ENCODE results near the gene FBXO44.

The FBXO44 gene

GRCh38 chr1:11640101-11640500, 14.6 kb upstream of the FBXO44 start:
- no peak for DNase-seq

DNA sequence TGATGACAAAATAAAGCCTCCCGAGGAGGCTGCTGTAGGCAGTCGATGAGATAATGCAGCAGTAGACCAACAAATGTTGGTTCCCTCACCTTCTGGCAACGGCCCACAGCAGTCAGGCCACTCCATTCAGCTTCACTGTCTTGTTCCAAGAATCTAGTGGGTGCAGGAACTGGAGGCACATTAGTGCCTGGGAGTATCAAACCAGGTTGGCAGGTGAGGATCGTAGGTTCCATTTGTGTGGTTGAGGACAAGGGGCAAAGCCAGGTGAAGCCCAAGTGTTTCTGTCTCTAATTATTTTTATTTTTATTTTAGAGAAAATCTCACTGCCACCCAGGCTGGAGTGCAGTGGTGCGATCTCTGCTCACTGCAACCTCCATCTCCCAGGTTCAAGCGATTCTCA, 13.7 kb upstream of the FBXO44 start:
- no peak for DNase-seq

DNA sequence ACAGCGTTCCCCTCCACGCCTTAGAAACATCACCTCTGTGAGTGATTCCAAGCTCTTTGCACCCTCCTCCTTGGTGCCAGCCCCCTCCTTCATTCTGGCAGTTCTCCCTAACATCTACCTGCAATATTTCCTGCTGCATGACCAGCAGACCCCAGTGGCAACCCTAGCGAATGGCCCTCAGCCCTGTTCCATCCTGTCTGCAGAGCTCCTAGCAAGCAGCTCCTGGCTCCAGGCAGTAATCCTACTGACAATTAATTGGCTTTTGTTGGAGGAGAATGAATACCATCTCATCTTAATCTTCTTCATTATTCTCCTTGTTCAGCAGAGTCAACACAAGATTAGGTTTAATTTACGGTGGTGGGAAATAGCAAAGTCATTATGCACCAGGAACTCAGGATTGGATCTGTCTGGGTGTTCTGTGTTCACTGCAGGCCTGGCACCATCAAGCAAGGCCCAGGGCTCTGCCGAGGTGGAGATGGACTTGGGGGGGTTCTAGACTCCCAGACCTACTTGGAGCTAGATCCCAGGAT, 12.8 kb upstream of the FBXO44 start:
- DNase-seq, result no peak

GRCh38 chr1:11642418-11643017, 12.2 kb upstream of the FBXO44 start:
- DNase-seq, result peak; percentile 83

DNA sequence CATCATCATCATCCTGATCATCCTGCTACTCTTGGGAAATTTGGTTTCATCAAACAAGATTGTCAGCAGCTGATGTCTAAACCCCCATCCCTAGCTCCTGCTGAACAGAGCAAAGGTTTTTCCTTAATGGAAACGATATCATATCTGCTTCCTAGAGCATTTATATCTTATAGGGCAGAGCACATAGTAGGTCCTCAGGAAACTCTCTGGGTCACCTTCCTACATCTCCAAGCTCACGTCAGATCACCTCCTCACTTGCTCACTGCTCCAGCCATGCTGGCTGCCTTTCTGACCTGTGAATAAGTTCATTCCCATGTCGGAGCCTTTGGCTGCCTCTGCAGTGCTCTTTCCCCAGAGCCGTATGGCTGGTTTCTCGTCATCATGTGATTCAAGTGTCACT, 10.9 kb upstream of the FBXO44 start:
- DNase-seq, result no peak

DNA sequence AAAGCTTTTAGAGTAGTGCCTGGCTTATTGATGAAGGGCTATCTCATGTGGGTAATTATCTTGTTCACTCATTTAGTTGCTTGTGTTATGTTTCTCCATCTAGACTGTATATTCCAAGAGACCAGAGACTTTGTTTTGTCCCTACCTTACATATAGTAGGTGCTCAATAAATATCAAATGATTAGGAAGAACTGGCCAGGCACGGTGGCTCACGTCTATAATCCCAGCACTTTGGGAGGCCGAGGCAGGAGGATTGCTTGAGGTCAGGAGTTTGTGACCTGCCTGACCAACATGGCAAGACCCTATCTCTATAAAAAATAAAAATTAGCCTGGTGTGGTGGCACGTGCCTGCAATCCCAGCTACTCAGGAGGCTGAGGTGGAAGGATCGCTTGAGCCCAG, 9.4 kb upstream of the FBXO44 start:
- no peak for DNase-seq

- DNase-seq, result peak; percentile 92
Measured at GRCh38 chr1:11645670-11646265, 8.9 kb upstream of the FBXO44 start.

DNA sequence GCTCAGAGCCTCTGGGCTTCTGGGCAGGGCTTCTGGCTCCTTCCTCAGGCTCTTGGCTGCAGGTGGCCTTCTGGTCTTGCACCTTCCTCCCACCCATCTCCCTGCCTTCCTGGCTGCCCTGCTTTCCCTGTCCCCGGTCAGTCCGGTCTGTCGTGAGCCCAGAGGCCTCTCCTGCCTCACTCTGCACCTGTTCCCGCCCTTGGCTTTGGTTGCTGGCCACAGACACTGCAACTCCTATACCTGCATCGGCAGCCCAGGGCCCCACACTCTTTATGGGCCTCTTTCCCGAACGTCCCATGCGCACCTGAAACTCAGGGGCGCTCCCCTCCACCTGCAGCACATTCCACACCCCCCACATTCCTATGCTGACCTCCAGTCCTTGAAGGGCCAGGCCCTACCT, 8.4 kb upstream of the FBXO44 start:
- no peak for DNase-seq

- no peak for DNase-seq
Measured at GRCh38 chr1:11647333-11647732, 7.3 kb upstream of the FBXO44 start.

- no peak for DNase-seq
Measured at GRCh38 chr1:11648039-11648438, 6.6 kb upstream of the FBXO44 start.

DNA sequence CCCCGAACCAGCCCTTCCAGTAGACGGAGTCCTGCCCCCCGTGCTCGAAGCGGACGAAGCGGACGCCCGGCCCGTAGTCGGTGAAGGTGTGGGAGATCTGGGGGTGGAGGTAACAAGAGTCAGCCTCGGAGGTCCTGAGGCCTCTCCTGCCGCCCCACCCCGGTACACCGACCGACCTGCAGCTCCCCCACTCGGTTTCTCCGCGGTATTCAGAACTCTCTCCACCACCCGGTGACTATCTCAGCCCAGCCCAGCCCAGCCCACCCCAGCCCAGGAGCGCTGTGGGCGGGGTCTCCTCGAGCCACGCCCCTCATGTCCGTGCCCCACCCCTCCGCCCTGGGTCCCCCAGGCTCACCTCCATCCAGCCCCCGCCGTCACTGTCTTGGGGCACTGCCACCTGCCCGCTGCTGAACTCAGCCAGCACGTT, 5.9 kb upstream of the FBXO44 start:
- DNase-seq, result peak; percentile 60

DNA sequence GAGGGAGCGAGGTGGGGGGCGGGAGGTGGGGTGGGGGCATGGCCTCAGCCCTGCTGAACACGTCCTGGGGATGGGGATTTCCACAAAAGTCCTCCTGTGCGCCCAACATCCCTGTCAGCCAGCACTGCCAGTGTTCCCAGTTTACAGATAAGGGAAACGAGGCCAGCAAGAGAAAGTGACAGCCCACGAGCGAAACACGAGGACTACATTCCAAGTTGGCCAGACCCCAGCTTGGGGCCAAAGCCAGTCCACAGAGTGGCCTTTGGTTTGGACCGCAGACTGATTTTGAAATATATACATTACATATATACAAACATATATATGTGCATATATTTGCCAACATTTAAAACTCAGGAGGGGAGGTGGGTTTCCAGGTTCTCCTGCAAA, 5.4 kb upstream of the FBXO44 start:
- no peak for DNase-seq

GRCh38 chr1:11649624-11650330, 4.9 kb upstream of the FBXO44 start:
- no peak for DNase-seq

GRCh38 chr1:11650331-11650991, 4.2 kb upstream of the FBXO44 start:
- DNase-seq, result peak; percentile 86

DNA sequence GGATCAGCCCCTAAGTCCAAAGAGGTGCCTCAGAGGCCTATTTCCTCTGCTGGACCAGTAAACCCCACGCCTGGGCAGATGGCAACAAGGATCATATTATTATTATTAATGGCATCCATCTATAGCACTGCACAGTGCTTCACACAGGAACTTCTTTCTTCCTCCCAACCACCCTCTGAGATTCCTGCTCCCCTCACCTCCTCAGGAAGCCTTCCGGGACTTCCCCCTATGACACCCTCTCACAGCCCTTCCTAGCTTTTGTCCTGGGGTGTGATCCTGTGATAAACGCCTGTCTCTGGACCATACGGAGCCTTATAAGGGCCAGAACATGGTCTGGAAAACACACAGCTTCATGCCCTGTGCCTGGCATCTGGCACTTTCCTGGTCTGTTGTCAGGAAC, 3.7 kb upstream of the FBXO44 start:
- DNase-seq, result no peak

GRCh38 chr1:11652203-11652780, 2.4 kb upstream of the FBXO44 start:
- DNase-seq, result no peak

- no peak for DNase-seq
Measured at GRCh38 chr1:11653101-11653860, 1.4 kb upstream of the FBXO44 start.

GRCh38 chr1:11653861-11654136, 878 bp upstream of the FBXO44 start:
- no peak for DNase-seq

- DNase-seq, result no peak
Measured at GRCh38 chr1:11654939-11655808, 497 bp downstream of the FBXO44 start.

- peak; percentile 25 for DNase-seq
Measured at GRCh38 chr1:11657654-11658053, 3.0 kb downstream of the FBXO44 start.

DNA sequence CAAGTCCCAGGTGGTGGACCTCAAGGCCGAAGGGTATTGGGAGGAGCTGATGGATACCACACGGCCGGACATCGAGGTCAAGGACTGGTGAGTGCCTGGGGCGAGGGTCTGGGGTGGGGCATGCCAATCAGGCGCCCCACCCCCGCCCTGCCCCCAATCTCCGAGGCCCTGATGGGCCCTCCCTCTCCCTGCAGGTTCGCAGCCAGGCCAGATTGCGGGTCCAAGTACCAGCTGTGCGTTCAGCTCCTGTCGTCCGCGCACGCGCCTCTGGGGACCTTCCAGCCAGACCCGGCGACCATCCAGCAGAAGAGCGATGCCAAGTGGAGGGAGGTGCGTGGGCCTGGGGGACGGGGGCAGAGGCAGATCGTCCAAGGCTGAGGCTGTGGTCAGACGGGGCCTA, 3.9 kb downstream of the FBXO44 start:
- no peak for DNase-seq

DNA sequence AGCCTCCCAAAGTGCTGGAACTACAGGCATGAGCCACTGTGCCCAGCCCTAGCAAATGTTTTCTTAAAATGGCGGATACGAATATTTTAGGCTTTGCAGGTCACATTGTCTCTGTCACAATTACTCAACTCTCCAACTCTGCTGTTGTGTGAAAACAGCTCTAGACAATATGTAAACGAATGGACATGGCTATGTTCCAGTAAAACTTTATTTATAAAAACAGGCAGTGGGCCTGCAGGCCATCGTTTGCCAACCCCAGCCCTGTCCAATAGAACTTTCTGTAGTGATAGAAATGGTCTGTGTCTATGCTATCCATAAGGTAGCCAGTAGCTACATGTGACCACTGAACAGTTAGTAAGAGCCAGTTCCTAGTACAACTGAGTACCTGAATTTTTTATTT, 5.1 kb downstream of the FBXO44 start:
- DNase-seq, result no peak
